C1 segment of cervical spinal cord (tissue), 14 donors: ENCODE data around the gene TNPO3.

Experiments used
- DNase-seq, 14 donors: peaks; one replicate each; lab custom pipeline; 2025; lab: John Stamatoyannopoulos, UW

Gene TNPO3

GRCh38 chr7:128909625-128910568, 145.0 kb downstream of the TNPO3 start:
- no peak for DNase-seq

GRCh38 chr7:128908750-128909624, 145.9 kb downstream of the TNPO3 start:
- no peak for DNase-seq

- DNase-seq, result no peak
These were observed 147.9 kb downstream of the TNPO3 start for GRCh38 chr7:128906766-128907559.

GRCh38 chr7:128906001-128906765, 148.7 kb downstream of the TNPO3 start:
- DNase-seq, result no peak

DNA sequence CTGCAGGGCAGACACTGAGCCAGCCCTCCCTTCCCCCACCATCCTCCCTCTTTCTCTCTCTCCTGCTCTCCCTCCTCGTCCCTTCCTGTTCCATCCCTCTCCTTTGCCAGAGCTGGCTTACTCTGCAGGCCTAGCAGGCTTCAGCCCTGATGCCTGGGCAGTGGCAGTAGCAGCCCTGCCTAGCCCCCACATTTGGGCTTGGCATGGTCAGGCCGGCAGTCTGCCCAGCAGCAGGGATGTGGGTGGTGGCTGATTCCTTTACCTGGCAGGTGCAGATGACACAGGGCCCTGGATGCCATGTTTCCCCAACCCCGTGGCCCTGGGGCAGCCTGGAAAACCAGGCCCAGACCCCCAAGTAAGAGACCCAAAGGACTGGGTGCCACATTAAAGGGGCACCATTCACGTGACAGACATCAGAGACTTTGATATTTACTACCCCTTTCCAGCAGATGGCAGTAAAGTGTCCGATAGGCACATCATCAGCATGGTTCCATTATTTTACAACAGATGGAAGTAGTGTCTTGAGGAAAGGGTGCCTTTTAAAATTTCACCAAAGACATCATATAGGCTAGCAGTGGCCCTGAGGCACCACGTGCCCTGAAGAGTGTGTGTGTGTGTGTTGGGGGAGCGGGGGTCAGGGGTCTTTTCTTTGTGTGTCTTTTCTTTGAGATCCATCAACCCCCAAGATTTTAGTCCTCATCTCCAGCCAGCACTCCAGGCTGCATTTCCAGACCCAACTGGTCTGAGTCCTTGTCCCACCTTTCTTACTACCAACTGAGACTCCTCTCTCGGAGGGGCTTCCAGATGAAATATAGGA, 150.3 kb downstream of the TNPO3 start:
- no peak for DNase-seq
